ENCODE measurements around the gene LMBRD1.
"Not testable (repeated sequence)": the region's sequence is repeated elsewhere in the genome, so short reads cannot be mapped to it uniquely, and the experiment has no call there.

DNA sequence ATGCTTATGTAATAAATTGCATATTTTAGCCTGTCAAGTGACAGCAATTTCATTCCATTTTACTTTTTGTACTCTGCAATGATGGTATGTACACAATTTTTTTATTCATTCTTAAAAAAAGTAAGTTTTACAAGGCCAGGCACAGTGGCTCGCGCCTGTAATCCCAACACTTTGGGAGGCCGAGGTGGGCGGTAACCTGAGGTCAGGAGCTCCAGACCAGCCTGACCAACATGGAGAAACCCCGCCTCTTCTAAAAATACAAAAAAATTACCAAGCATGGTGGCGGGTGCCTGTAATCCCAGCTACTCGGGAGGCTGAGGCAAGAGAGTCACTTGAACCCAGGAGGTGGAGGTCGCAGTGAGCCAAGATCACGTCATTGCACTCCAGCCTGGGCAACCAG, 130.0 kb downstream of the LMBRD1 start:
- TF ChIP-seq CTCF, POLR2AphosphoS5 (IDR thresholded peaks at IDR 0.05): not testable (repeated sequence)
